MG63 (cell line): ENCODE data around the gene GFOD2. TPM values are rescaled to one million over a fixed set of nuclear protein-coding genes. Genes with fewer than 3 reads are reported as not detected.
A peak's percentile ranks its signal among the peaks of the same experiment; 100 is the strongest.

ENCODE experiments used
- DNase-seq: peaks from one replicate; pipeline ENCODE4 v3.0.0-alpha.2; 2020
- H3K27me3 ChIP-seq: fragments of 250-450 bp; sonication (Bioruptor Pico); 2 replicates; pipeline ENCODE4 v1.5.1; 2020; ENCODE audit warnings: mild to moderate bottlenecking, moderate library complexity
- H3K36me3 ChIP-seq: fragments of 250-450 bp; sonication (Bioruptor Pico); 2 replicates; pipeline ENCODE4 v1.5.1; 2020; ENCODE audit warnings: mild to moderate bottlenecking, moderate library complexity
- H3K4me3 ChIP-seq: fragments of 250-450 bp; sonication (Bioruptor Pico); 2 replicates; pipeline ENCODE4 v1.5.1; 2020; ENCODE audit warnings: mild to moderate bottlenecking, moderate library complexity
- H3K9me3 ChIP-seq: fragments of 250-450 bp; sonication (Bioruptor Pico); 2 replicates; pipeline ENCODE4 v1.5.1; 2020; ENCODE audit warnings: mild to moderate bottlenecking, moderate library complexity
- total RNA-seq: library from RNA; depleted of rRNA; stranded (reverse); fragments of >200 nt; shearing (Covaris generic); gene quantifications from 2 replicates; pipeline ENCODE4 v1.2.3, GENCODE V29; 2014; ENCODE audit warnings: low replicate concordance

GFOD2 gene
- total RNA-seq, 1 experiment from 2014 or later = 13.4 TPM

DNA sequence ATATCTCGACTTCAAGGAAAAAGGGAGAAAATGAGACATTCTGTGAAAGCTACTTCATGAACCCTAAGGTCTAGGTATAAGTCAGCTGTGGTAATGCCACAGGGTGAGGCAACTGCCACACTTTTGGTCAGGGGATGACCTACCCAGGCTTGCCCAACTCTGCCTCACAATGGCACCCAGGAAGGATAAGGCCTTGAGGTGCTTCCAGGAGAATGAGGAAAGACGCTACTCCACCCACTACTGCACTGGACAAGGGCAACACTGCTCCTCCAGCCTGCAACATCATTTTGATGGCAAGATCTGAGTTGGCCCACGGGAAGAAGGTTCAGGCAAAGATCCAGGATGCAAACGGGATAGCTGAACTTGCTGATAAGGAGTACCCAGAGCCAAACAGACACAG, 22.0 kb upstream of the GFOD2 start:
- Histone ChIP-seq H3K27me3 (no peaks in the 10 kb centered on the region), H3K9me3 (no peaks in the 10 kb centered on the region), H3K4me3 (no peak overlapping the region), H3K36me3 (no peaks in the 10 kb centered on the region)
- DNase-seq = no peak

DNA sequence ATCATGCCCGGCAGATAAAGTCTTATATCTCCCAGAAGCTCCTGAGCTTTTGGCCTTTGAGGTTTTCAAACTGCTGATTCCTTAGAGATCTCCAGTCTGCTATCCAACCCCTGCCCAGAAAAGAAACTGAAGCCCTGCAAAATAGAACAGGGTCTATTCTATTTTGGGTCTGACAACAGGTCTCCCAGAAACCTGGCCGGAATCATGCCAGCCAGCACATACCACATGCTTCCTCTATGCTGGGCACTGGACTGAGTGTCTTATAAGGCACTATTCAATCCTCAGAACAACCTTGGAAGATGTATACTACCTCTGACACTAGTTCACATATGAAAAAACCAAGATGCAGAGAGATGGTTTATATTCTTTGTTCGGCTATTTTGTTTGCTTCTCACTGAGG, 21.3 kb upstream of the GFOD2 start:
- no peak overlapping the region for H3K4me3 ChIP-seq
- no peaks in the 10 kb centered on the region for H3K9me3 ChIP-seq
- DNase-seq = no peak
- H3K36me3 ChIP-seq = no peaks in the 10 kb centered on the region
- H3K27me3 ChIP-seq = no peaks in the 10 kb centered on the region

DNA sequence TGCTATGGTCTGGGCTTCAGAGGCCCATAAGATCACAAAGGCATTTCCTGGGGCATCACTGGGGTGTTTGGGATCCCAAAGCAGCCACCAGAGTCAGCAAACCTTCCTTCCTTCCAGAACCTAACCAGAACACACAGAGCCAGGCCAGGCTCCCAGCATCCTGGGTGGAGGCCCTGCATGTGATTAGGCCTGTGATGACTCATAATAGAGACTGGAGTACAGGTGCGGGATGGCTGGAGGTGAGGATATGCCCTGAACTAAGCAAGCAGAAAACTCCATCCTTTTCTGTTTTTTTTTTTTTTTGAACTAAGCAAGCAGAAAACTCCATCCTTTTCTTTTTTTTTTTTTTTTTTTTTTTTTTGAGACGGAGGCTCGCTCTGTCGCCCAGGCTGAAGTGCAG, 17.7 kb upstream of the GFOD2 start:
- no peak for DNase-seq
- Histone ChIP-seq H3K36me3 (no peaks in the 10 kb centered on the region), H3K9me3 (no peaks in the 10 kb centered on the region), H3K27me3 (no peaks in the 10 kb centered on the region), H3K4me3 (no peak overlapping the region)

DNA sequence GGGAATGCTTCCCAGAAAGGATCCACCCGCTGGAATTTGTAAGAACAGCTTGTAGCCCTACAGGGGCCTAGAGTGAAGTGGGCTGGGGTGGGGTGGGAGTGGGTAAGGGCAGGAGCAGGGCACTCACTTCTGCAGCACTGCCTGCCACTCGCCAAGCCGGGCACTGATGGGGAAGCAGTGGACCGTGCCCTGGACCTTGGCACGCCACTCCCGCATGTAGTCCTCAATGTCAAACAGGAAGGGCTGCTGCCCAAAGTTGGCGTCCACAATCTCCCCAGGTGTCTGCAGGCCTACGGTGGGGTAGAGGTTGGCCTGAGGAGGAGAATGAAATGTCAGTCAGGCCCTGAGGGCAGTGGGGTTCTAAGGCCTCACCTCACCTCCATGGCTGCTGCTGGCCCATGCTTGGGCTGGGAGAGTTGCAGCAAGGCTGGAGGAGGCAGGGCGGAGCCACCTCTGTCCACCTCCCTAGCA, 15.7 kb upstream of the GFOD2 start:
- no peak for DNase-seq
- no peaks in the 10 kb centered on the region for H3K36me3 ChIP-seq
- H3K27me3 ChIP-seq = no peaks in the 10 kb centered on the region
- H3K4me3 ChIP-seq = no peak overlapping the region
- no peaks in the 10 kb centered on the region for H3K9me3 ChIP-seq

DNA sequence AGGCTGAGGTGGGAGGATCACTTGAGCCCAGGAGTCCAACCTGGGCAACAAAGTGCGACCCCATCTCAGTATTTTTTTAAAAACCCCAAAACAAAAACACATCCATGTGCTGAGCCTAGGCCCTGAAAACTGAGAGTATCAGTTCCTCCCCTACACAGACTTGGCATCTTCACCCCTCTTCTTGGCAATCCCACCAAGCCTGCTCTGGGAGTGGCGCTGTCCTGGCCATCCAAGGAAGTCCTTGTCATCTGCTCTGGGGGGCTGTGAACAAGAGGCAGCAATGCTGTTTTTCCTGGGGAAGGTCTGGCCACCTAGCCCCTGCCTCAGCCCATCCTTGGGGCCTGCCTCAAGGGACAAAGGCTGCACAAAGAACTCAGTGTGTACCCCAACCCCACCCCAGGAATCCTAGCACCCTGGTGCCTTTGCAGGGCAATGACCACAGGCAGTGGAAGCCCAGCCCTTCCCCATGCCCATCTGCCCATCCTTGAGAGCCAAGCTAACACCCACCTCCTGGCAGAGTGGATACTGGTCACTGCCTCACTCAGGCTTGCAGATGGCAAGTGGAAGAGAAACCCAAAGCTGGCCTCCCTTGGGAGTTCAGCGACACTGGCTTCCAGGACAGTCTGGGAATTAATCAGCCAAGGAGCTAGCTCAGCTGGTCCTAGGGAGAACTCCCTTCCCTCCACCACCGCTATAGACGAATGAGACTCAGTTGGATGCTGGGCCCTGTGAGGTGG, 14.8 kb upstream of the GFOD2 start:
- no peak for DNase-seq
- Histone ChIP-seq H3K36me3 (no peaks in the 10 kb centered on the region), H3K4me3 (no peak overlapping the region), H3K27me3 (no peaks in the 10 kb centered on the region), H3K9me3 (no peaks in the 10 kb centered on the region)

DNA sequence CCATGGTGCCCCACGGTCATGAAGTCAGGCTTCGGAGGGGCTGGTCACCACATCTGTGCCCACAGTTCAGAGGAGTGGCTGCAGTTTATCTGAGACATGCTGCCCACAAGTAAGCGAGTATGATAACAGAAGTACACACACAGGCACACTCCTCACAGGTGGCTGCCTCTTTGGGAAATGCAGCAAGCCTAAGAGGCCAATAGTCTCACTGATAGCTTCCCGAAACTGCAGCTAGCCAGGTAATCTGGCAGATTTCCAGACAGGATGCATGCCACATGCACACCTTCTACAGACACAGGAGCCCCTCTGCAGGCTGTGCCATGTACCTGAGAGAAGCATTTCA, 12.6 kb upstream of the GFOD2 start:
- Histone ChIP-seq H3K27me3 (no peaks in the 10 kb centered on the region), H3K4me3 (no peak overlapping the region), H3K9me3 (no peaks in the 10 kb centered on the region), H3K36me3 (no peaks in the 10 kb centered on the region)
- DNase-seq = no peak

DNA sequence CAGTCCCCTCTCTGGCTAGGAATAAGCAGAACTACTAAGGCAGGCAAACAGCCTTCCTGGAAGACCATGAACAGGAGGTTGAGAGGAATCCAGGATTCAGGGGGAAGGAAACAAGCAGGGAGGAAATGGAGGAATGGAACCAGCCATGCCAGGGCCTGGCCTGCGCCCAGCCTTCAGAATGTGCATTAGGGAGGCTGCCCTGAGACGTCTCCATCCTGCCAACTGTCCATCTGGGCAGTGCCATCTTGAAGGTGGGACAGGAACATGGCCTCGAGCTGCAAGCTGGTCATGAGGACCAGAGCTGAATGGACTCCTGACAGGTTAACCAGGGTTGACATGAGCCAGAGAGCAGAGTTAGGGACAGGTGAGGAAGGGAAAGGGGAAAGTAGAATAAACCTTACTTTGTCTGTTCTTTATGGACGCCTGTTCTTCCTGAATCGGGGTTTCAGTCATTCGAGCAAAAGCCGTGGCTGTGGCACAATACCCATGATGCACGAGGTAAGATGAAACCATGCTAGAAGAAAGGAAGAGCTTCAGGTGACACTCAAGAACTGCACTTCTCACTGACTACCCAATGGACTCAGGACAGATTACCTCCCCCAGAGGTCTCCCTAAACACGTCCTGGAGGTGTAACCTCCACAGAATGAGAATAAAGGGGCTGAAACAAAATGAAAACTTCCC, 12.1 kb upstream of the GFOD2 start:
- H3K27me3 ChIP-seq = no peaks in the 10 kb centered on the region
- H3K36me3 ChIP-seq = no peaks in the 10 kb centered on the region
- H3K4me3 ChIP-seq = no peak overlapping the region
- no peaks in the 10 kb centered on the region for H3K9me3 ChIP-seq
- no peak for DNase-seq

DNA sequence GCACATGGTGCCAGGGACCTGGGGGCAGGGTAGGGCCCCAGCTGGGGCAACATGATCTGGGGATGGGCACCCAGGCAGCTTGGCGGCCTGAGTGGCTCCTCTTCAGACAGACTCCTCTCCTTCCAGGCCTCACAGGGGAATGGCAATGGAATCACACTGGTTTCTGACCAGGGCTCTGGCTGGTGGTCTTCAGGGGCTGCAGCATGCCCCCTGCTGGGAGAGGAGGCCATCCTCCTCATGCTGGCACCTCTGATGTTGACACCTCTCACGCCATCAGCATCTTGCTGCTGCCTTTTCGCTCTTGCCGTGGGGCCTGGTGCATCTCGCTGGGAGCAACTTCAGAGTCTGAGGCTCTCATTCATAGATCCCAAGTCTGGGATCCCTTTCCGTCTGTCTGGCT, 11.2 kb upstream of the GFOD2 start:
- DNase-seq = no peak
- Histone ChIP-seq H3K9me3 (no peaks in the 10 kb centered on the region), H3K4me3 (no peak overlapping the region), H3K36me3 (no peaks in the 10 kb centered on the region), H3K27me3 (no peaks in the 10 kb centered on the region)

DNA sequence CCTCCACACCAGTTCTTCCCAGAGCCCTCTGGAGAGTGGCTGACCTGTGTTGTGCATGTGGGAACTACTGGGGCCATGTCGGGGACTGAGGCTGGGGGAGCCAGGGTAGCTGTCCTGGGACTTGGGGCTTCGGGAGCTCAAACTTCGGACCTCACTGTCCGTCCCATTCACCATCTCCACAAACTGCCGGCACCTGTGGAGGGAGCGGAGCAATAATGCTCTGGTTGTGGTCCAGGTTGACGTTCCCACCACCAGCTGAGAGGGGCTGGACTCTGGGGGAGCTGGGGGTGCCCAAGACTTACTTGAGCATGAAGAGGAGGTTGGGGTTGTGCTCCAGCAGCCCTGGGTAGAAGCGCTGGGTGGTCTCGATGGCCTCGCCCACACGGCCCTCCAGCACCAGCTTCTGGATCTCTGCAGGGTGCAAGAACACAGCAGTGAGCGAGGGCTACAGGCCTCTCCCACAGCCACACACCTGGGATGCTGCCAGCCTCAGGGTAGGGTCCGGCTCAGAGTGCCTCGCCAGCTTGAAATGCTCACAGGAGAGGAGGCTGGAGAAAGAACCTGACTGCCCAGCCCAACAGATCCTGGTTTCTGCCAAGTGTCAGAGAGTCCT, 10.6 kb upstream of the GFOD2 start:
- Histone ChIP-seq H3K9me3 (no peaks in the 10 kb centered on the region), H3K27me3 (no peaks in the 10 kb centered on the region), H3K36me3 (no peaks in the 10 kb centered on the region), H3K4me3 (no peak overlapping the region)
- DNase-seq = no peak

DNA sequence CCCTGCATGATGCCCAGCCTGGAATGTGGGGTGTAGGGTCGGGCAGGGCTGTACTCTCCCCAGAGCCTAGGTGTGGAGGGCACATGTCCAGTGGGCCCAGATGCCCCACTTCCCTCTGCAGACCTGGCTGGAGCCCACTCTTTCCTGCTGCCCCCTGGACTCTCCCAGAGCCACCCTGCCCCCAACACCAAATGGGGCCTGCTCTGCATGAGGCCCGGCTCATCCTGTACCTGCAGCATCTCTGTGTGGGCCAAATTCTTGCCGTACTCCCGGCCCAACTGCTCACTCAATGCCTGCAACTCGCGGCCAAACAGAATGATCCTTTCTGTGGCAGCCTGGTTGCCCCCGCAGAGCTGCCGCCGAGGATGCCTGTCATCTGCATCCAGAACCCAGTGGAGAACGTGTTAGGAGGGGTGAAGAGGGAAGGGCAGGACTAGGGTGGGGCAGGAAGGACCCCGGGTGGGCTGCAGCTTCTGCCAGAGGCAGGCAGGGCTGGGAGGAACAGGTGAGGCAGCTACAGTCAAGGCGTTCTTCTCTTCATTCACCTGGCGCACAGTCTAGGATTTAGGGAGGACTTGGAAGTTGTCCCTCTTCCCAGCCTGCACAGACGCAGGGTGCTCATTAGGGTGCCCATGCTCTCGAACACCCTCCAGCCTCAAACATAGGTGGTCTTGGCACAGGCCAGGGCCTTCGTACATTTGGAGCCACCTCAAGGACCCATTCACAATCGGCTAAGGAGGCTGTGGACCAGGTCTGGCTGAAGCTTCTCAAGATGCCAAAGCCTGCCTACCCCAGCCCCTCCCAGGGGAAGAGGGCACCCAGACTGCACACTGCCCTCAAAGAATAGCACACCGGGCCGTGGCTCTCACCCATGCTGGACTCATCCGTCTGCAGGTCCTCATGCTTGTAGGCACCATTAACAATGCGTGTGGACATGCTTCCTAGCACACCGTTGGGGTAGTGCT, 8.7 kb upstream of the GFOD2 start:
- no peak for DNase-seq
- H3K36me3 ChIP-seq = no peaks in the 10 kb centered on the region
- H3K27me3 ChIP-seq = no peaks in the 10 kb centered on the region
- no peaks in the 10 kb centered on the region for H3K9me3 ChIP-seq
- H3K4me3 ChIP-seq = no peak overlapping the region

DNA sequence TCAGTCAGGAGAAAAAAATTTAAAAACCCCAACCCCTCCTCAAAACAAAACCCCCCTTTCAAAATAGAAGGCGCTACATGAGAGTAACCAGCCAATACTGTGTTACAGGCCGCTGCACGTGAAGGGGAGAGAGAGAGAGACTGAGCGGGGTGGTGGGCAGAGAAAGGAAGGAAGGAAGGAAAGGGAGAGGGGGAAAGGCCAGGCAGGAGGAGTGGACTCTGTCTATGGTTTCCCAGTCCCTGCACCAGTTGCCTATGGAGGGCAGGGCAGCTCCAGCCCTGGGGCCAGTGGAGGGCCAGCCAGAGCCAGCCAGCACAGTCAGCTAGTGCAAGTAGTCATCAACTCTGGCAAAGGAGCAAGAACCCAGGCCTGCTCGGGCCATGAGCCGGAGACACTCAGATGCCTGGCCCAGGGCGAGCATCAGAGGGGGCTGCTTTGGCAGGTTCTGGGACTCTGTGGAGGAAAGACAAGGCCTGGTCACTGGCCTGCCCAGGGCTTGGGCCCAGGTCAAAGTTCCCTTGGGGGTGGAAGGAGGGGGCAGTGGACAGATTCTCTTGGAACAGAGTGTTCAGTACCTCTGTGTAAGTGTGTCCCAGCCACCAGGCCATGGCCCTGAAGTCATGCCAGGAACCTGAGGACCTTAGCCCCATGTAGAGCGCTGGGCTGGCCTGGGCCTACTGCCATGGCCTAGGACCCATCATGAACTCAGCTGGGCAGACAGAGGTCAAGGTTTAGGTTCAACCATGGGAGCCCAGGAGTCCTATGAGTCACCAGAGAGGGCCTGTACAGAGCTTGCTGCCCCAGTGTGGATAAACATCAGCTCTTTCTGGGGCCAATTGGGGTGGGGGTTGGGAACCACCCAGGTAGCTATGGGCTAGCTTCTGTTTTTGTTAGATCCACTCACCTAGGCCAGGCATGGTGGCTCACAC, 7.3 kb upstream of the GFOD2 start:
- H3K4me3 ChIP-seq = no peak overlapping the region
- no peaks in the 10 kb centered on the region for H3K9me3 ChIP-seq
- peak; percentile 83 for DNase-seq
- no peaks in the 10 kb centered on the region for H3K36me3 ChIP-seq
- H3K27me3 ChIP-seq = no peaks in the 10 kb centered on the region

DNA sequence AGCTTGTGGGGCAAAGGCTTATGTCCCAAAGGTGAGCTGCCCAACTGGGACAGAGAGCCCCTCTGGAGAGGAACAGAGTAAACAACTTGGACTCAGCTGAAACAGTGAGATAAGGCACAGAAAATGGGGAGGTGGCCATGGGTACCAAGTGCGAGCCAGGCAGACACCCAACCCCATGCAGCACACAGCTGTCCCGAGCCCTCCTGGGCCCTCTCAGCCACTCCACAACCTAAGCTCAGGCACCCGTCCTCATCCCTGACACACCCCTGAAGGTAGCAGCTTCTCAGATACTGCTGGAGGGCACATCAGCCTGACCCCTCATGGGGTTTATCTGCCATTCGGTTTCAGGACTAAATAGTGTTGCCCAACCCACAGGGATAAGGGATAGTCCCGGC, 4.8 kb upstream of the GFOD2 start:
- DNase-seq = no peak
- Histone ChIP-seq H3K9me3 (no peaks in the 10 kb centered on the region), H3K4me3 (no peak overlapping the region), H3K27me3 (no peaks in the 10 kb centered on the region), H3K36me3 (no peaks in the 10 kb centered on the region)

DNA sequence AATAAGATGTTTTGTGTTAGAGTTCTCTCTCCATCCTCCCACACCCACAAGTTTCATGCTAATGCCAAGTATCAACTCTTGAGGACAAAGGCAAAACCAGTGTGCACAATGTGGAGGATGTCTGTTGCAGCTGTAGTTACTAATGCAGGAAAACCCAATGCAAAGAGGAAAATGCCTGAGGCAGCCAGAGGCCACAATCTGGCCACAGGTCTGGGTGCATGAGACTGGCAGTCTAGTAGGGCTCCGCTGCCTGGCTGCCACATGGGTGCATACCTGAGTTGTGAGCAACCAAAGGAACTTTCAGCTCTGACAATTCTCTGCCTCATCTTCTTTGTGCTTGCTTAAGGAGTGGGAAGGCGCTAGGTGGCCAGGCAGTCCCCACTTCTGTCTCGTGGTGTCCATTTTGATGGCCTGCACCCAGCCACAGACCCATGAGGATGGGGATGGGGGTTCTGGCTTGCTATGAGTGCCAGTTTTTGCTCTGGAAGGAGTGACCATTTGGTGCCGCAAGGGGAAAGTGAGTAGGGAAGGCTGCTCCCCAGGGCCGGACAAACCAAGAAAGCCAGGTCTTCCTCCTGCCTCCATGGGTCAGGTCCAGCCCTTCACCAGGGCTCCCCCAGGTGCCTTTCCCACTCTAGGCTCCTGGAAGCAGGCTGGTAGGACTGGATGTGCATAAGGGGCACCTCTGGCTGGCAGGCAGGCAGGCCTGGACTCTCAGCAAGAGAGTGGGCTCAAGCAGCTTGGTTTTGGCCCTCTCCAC, 4.2 kb upstream of the GFOD2 start:
- no peaks in the 10 kb centered on the region for H3K27me3 ChIP-seq
- H3K36me3 ChIP-seq = no peaks in the 10 kb centered on the region
- H3K4me3 ChIP-seq = no peak overlapping the region
- DNase-seq = no peak
- H3K9me3 ChIP-seq = no peaks in the 10 kb centered on the region

DNA sequence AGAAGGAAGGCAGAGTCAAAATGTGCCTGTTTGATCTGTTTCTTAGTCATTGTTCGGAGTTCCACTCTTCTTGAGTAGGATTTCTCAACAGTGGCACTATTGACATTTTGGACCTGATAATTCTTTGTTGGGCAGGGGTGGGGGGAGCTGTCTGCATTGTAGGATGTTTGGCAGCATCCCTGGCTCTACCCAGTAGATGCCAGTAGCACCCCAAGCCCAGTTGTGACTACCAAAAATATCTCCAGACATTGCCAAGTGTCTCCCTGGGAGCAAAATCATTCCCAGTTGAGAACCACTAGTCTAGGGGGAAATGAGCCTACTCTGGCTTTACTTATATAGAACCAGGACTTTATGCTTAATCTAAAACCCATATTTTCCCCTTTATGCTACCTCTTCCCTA, 1.1 kb upstream of the GFOD2 start:
- H3K4me3 ChIP-seq = no peak overlapping the region; the same call in none of the 2 replicates
- no peak for DNase-seq
- no peaks in the 10 kb centered on the region for H3K36me3 ChIP-seq
- no peaks in the 10 kb centered on the region for H3K27me3 ChIP-seq
- no peaks in the 10 kb centered on the region for H3K9me3 ChIP-seq

DNA sequence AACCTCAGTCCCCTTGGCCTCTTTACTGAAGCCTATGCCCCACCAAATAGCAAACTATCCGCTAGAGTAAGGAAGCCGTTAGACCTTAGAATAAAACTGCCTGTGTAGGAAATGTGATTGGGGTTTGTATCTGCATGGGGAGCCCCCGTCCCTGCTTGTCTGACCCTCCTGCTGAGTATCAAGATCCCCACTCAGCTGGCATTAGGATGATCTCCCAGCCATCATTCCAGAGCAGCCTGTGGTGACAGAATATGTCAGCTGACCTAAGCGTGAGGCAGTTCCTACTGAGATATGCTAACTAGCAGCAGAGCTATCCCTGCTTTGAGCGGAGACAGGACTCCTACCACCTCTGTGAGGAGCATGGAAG, 645 bp upstream of the GFOD2 start:
- no peaks in the 10 kb centered on the region for H3K9me3 ChIP-seq
- no peaks in the 10 kb centered on the region for H3K27me3 ChIP-seq
- peak overlapping the region; percentile 93 for H3K4me3 ChIP-seq
- peak; percentile 10 for DNase-seq
- H3K36me3 ChIP-seq = no peaks in the 10 kb centered on the region
